SK-N-DZ (cell line): ENCODE measurements around the gene KIFBP. TPM values are rescaled to one million over a fixed set of nuclear protein-coding genes. Genes with fewer than 3 reads are reported as not detected.
"Not testable (repeated sequence)": the region's sequence is repeated elsewhere in the genome, so short reads cannot be mapped to it uniquely, and the experiment has no call there.

ENCODE experiments used
- DNase-seq: peaks from one replicate; pipeline ENCODE4 v3.0.0-alpha.2; 2015; ENCODE audit warnings: low spot score
- polyA plus RNA-seq, 2 experiments: library from polyadenylated mRNA; depleted of rRNA; stranded (reverse); fragments of >200 nt; gene quantifications; 2 replicates each; pipeline ENCODE4 v1.2.3, GENCODE V29; 2014

Gene KIFBP, protein sequence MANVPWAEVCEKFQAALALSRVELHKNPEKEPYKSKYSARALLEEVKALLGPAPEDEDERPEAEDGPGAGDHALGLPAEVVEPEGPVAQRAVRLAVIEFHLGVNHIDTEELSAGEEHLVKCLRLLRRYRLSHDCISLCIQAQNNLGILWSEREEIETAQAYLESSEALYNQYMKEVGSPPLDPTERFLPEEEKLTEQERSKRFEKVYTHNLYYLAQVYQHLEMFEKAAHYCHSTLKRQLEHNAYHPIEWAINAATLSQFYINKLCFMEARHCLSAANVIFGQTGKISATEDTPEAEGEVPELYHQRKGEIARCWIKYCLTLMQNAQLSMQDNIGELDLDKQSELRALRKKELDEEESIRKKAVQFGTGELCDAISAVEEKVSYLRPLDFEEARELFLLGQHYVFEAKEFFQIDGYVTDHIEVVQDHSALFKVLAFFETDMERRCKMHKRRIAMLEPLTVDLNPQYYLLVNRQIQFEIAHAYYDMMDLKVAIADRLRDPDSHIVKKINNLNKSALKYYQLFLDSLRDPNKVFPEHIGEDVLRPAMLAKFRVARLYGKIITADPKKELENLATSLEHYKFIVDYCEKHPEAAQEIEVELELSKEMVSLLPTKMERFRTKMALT
- 35.0 and 39.4 TPM in 2 replicates for polyA plus RNA-seq (2014; cell fraction: cytosol; rRNA removed)
- polyA plus RNA-seq (2014; cell fraction: nucleus; rRNA removed), result 21.9 and 33.6 TPM in 2 replicates

- peak; percentile 97 for DNase-seq
Observed at GRCh38 chr10:68988530-68989316, at the start of gene KIFBP. KIFBP (plus strand) TSS chr10:68988803; CDS start chr10:68988833, 30 bp downstream.

- DNase-seq, result no peak
Observed at GRCh38 chr10:68938884-68939283, 49.7 kb upstream of the KIFBP start.

- DNase-seq, result not testable (repeated sequence)
Observed at GRCh38 chr10:68940917-68941316, 47.7 kb upstream of the KIFBP start.

DNA sequence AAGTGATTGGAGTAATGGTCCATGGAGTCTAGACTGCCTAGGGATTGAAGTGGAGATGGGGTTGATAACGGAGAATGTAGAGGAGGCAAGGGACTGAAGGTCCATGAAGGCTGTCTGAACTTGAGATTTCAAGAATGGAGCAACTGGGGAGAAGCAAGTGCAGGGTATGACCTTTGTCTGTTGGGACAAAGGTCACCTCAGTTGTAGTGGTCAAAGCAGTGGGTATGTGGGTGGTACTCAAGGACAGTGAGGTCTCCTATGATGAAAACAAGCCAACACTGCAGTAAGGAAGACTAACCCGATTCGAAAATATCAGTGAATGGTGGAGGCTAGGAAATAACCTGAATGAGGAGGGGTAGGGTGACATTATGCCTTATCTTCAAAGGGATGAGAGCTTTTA, 38.0 kb upstream of the KIFBP start:
- DNase-seq, result no peak

- no peak for DNase-seq
Observed at GRCh38 chr10:68954904-68955303, 33.7 kb upstream of the KIFBP start.

DNA sequence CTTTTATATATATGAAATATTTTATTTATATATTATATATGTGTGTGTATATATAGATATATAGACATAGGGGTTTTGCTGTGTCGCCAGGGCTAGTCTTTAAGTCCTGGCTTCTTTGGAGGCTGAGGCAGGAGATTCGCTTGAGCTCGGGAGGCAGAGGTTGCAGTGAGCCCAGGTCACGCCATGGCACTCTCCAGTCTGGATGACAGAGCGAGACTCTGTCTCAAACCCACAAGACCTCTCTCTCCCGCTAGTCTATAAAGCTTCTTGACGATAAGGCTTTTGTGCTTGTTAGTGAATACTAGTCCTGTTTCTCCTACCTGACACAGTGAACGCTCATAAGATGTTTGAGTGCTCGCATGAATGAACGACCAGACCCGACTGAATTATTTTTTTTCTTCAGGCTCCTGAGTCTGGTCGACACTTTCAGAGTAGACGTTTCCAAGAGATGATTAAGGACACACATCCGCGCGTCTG, 33.2 kb upstream of the KIFBP start:
- no peak for DNase-seq

GRCh38 chr10:68955832-68956532, 32.6 kb upstream of the KIFBP start, which contains the start of gene DDX21:
DDX21 (plus strand) TSS chr10:68956170; CDS start chr10:68956226, 56 bp downstream.
- DNase-seq, result peak; percentile 94

DNA sequence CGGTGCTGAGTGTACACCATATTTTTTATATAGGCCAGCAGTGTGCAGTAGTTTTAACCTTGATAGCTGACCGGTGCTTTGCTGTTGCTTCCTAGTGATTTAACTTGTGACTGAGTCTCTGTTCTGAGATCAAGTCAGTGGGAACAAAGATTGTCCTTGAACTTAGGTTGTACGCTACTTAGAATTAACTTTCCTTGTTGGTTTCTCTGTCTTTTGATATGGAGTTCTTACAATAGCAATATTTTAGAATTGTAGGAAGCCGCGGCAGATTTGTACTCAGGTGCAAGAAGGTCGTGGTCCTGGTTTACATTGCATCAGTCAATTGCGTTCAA, 31.4 kb upstream of the KIFBP start:
- no peak for DNase-seq

DNA sequence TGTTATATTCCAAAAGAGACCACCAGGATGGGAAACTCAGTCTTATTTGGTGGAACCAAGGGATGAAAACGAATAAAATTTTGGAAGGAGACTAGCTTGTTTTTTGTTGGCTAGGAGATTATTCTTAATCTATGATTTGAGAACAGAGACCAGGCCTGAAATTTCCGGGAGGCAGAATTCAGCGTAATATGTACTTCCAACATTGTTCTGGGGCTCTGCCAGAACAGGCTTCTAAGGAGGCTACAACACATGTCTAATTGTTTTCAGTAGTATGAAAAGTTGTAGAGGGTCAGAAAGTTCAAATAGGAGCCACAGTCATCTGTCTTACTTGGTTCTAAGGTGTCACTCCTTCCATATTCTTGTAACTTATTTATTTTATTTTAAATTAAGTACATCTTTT, 30.9 kb upstream of the KIFBP start:
- DNase-seq, result no peak

GRCh38 chr10:68959695-68960527, 28.7 kb upstream of the KIFBP start:
- no peak for DNase-seq

DNA sequence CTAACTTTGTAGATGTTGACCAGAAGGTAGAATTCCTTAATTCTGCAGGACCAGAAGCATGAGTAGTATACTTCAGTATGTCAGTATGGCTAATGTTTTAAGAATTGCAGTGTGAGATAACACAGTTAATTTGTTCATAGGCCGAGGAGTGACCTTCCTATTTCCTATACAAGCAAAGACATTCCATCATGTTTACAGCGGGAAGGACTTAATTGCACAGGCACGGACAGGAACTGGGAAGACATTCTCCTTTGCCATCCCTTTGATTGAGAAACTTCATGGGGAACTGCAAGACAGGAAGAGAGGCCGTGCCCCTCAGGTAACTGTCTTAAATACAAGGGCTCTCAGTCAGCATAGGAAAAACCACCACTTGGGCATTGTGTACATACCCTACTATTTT, 25.5 kb upstream of the KIFBP start:
- DNase-seq, result no peak

DNA sequence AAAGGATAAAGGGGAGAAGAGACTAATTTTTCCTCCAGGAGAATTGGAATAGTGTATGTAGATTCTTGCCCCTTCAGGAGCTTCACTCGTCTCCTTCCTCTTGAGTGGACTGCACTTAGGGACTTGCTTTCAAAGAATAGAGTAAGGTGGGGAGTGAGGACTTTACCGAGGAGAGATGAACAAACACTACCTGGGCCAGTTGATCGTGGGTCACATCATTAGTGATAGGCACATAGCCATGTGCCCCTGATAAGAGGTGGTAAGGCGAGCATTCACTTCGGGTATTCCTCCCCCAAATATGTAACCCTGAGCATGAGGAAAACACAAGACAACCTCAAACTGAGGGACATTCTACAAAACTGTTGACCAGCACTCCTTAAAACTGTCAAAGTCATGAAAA, 14.6 kb upstream of the KIFBP start:
- no peak for DNase-seq

GRCh38 chr10:68975936-68976473, 12.6 kb upstream of the KIFBP start:
- not testable (repeated sequence) for DNase-seq

DNA sequence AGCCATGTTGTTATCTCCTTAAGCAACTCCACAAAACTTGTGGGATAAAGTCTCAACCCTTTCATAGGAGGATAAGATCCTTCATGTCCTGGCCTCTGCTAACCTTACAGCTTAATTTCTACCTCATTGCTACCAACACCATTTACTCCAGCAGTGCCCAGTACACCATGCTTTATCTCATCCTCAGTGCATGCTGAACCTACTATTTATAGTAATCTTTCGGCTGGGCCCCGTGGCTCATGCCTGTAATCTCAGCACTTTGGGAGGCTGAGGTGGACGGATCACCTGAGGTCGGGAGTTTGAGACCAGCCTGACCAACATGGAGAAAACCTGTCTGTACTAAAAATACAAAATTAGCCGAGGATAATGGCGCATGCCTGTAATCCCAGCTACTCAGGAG, 8.9 kb upstream of the KIFBP start:
- not testable (repeated sequence) for DNase-seq

DNA sequence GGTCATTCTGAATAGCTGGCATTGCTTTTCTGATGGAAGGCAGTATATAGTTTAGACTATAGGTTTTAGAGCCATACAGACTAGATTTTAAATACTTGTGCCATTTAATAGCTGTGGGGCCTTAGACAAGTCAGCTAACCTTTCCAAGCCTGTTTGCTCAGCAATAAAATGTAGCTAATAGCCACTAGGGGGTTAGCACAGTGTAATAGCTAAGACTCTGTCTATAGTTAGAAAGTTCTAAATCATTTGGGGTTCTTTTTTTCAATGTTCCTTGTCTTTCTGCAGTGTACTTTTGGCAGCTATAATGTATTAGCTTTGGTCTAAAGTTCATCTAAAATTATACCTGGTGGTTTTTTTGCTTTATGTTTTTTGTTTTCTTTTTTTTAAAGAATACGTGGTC, 7.5 kb upstream of the KIFBP start:
- no peak for DNase-seq

DNA sequence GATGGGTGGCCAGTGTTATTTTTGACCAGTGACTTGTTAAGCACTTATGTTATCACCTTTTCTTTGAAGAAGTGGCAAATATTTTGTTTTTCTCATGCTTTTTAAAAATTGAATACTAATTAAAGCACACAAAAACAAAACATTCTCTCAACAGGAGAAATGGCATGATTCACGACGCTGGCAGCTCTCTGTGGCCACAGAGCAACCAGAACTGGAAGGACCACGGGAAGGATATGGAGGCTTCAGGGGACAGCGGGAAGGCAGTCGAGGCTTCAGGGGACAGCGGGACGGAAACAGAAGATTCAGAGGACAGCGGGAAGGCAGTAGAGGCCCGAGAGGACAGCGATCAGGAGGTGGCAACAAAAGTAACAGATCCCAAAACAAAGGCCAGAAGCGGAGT, 6.2 kb upstream of the KIFBP start:
- no peak for DNase-seq

GRCh38 chr10:68987611-68988010, 992 bp upstream of the KIFBP start:
- no peak for DNase-seq

- no peak for DNase-seq
Observed at GRCh38 chr10:68989317-68989990, 851 bp downstream of the KIFBP start.

- no peak for DNase-seq
Observed at GRCh38 chr10:68992636-68993440, 4.2 kb downstream of the KIFBP start.
